ENCODE results near the gene TRIM24.

Gene TRIM24

DNA sequence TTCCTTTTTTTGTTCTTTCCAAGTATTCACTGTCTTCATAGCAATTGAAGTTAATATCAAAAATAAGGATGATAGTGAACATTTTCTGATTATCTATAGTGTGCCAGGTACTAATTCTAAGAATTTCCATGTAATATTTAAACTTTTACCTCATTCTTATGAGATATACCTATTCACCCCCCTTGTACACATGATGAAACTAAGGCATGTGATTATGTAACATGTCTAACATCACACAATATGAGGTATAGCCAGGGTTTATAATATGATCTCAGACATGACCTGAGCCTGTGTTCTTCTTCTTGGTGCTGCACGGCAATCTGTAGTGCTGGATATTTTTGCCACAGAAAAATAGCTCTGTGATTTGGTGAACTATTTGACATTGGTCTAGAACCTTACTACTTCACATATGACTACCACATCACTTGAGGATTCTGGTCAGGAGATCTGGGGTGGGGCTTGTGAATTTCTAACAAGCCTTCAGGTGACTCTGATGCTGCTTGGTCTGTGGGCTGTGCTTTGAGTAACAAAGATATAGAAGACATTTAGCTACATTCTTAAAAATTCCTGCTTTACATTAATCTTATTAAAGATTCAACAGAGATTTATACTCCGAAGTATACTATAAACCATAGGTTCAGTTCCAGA is 79.1 kb downstream of the TRIM24 start:
- DNase-seq (ENCODE audit: low spot score): no peak

DNA sequence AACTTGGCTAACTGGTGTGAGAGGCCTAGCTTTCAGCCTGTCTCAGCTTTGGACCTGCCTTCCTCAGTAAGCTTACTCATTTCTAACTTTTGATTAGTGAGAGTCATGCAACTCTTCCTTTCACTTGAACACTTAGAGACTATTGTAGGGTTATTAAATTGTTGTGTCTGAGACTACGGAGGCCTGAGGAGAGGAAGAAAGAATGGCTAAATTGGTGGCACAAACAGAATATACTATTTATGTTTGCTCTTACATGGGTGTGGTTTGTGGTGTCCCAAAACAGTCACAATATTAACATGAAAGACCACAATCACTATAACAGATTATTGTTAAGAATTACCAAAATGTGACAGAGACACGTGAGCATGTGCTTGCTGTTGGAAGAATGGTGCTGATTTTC is 82.1 kb downstream of the TRIM24 start:
- DNase-seq (ENCODE audit: low spot score): no peak

GRCh38 chr7:138543739-138544138 is 83.7 kb downstream of the TRIM24 start:
- DNase-seq (ENCODE audit: low spot score): no peak

DNA sequence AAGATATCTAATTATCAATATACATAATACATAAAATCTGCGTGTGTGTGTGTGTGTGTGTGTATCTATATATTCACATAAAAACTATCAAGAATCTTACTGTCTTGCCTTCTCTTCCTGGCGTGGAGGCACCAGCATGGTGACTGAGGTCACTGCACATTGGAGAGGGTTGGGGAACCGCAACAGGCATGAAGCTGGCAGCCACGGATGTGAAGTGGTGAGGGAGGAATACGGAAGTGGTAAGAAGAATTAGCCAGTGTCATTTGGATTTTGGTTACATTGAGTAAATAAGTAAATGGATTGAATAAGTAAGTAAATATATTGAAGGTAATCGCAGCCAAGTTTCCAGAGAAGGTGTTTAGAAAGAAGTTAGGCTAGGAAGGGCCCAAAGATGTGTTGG is 85.1 kb downstream of the TRIM24 start:
- DNase-seq (ENCODE audit: low spot score): no peak

- DNase-seq (ENCODE audit: low spot score): no peak
Measured at GRCh38 chr7:138546064-138546619, 86.1 kb downstream of the TRIM24 start.

DNA sequence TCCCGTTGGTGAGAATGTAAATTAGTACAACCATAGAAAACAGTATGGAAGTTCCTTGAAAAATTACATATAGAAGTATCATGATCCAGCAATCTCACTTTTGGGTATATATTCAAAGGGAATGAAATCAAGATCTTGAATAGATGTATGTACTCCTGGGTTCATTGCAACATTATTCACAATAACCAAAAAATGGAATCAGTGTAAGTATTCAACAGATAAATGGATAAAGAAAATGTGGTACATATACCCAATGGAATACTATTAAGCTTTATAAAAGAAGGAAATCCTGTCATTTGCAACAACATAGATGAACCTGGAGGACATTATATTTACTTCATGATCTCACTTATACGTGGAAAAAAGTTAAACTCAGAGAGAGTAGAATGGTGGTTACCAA is 86.8 kb downstream of the TRIM24 start:
- no peak for DNase-seq (ENCODE audit: low spot score)

- DNase-seq (ENCODE audit: low spot score): no peak
Measured at GRCh38 chr7:138549082-138549481, 89.0 kb downstream of the TRIM24 start.

GRCh38 chr7:138550337-138550736 is 90.3 kb downstream of the TRIM24 start:
- DNase-seq (ENCODE audit: low spot score): no peak

DNA sequence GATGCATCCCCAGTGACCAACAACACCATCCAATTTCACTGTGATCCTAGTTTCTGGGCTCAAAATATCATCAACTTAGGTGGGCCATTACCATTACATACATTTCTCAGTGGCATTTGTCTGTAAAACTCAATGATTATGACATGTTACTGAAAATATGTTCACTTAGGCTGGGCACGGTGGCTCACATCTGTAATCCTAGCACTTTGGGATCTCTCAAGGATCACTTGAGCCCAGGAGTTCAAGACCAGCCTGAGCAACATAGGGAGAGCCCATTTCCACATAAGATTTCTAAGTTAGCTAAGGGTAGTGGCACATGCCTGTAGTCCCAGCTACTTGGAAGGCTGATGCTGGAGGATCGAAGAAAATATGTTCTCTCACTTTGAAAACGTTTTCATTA is 91.0 kb downstream of the TRIM24 start:
- no peak for DNase-seq (ENCODE audit: low spot score)

DNA sequence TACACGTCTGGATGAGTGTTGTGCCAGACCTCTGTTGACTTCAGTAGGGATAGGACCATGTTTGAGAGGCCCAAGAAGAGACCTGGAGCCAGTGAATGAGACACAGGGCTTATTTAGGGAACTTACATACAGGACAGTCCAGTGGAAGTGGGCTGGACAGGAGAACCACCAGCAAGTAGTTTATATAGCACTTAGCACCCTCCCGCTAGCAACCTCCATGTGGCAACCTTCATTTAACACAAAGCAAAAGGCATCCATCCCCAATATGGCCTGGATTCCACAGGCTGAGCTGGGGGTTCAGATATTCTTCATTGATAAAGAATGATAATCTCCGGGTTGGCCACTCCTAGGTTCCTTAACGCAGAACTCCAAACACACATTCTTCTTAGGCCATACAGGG is 93.7 kb downstream of the TRIM24 start:
- no peak for DNase-seq (ENCODE audit: low spot score)

GRCh38 chr7:138554674-138555073 is 94.6 kb downstream of the TRIM24 start:
- no peak for DNase-seq (ENCODE audit: low spot score)

DNA sequence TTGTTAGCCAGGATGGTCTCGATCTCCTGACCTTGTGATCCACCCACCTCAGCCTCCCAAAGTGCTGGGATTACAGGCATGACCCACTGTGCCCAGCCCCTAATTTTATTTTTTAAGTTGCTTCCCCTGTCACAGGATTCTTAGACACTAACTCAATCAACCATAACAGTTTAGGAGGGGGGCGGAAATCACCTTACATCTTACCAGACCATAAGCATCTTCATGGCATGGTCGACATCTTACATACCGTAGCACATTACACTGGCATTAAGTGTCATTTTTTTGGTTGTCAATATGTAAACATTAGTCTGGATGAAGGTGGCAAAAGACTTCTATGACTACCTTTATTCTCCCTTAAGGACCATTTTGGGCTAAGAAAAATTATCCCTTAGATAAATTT is 95.6 kb downstream of the TRIM24 start:
- DNase-seq (ENCODE audit: low spot score): no peak

DNA sequence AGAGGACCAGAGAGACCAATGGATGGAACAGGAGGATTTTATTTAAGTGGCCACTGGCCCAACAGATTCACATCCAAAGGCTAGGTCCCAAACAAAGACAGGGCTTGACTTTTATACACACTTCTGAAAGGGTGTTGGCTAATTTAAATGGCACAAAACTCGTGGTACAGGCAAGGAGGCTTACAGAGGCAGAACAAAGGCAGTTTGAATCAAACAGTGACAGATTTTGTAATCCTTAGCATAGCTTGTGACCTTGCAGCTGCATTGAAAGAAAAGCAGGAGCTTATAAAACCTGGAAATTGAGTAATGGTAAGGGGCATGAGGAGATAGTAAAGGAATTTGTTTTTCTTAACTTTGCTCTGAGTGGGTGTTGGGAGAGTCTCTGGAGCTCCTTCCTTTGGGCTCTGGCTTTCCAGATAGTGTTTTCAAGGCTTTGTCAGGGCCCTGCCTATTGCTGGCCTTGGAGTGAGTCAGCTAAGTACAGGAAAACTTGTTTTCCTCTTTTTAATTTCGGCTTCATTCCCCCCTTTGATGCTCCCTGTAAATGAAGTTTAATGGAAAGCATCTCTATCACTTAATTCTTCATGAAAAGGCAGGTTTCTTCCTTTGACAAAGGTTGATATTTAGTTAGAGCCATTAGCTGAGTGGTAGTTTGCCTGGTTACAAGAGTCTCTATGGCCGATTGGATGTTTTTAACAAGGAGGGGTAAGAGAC is 96.9 kb downstream of the TRIM24 start:
- no peak for DNase-seq (ENCODE audit: low spot score)

DNA sequence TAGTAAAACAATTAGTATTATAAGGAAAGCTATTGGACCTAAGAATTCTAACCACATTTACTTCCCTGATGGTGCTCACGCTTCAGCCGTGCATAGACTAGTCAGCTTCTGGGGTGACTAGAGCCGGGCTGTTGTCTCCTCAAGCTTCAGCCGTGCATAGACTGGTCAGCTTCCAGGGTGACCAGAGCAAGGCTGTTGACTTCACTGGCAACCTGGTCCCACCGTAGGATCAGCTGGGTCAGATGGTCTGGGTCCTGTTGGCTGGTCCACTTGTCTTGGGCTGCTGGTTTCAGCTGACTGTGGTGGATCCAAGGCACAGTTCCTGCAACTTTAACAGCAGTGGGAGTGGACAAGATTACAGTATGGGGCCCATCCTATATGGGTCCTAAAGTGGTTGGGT is 99.4 kb downstream of the TRIM24 start:
- no peak for DNase-seq (ENCODE audit: low spot score)

DNA sequence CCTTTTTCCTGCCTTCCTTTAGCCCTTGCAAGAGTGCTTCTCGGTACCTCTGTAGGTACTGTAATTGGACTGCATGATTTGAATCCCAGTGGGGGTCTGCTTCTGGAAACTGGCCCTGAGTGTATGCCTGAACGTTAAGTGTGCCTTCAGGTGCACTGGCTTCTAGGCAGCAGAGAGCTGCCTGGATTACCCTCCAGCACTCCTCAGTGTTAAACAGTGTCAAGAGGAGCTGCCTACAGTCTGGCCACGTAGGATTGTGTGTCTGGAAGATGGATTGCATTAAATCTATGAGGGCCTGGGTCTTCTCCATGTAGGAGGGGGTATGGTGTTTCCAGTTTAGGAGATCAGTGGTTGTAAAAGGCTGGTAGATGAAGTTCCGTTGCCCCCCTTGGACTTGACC is 103.7 kb downstream of the TRIM24 start:
- DNase-seq (ENCODE audit: low spot score): no peak

- no peak for DNase-seq (ENCODE audit: low spot score)
Measured at GRCh38 chr7:138564365-138564764, 104.3 kb downstream of the TRIM24 start.

- no peak for DNase-seq (ENCODE audit: low spot score)
Measured at GRCh38 chr7:138565071-138565450, 105.0 kb downstream of the TRIM24 start.

DNA sequence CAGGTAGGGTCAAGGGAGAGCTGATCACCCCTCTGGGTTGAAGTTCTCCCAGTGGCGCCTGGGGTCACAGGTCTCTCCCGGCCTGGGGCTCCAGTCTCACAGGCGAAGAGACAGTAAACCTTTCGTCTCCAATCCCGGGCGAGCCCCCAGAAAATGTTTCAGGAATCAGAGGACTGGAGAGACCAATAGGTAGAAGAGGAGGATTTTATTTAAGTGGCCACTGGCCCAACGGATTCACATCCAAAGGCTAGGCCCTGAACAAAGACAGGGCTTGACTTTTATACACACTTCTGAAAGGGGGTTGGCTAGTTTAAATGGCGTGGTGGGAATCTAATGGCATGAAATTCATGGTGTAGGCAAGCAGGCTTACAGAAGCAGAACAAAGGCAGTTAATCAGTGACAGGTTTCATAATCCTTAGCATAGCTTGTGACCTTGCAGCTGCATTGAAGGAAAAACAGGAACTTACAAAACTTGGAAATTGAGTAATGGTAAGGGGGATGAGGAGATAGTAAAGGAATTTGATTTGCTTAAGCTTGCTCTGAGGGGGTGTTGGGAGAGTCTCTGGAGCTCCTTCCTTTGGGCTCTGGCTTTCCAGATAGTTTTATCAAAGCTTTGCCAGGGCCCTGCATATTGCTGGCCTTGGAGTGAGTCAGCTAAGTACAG is 105.5 kb downstream of the TRIM24 start:
- no peak for DNase-seq (ENCODE audit: low spot score)

- no peak for DNase-seq (ENCODE audit: low spot score)
Measured at GRCh38 chr7:138568655-138569054, 108.6 kb downstream of the TRIM24 start.

DNA sequence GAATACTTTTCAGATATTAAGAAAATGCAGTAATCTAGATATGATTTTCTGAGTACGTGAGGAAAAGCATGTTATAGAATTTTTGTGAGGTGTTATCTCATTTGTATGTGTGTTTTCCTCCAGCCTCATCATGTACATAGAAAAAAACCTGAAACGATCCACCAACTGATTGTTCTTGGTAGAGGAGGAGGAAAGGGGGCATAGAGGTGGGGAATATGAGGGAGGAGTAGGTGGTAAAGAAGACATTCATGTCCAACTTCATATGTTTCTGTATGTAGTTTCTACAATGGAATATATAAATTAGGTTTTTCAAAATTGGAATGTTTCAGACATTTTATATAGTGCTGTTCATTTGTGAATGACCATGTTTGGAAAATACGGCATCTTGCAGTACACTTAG is 109.4 kb downstream of the TRIM24 start:
- no peak for DNase-seq (ENCODE audit: low spot score)

GRCh38 chr7:138570715-138571114 is 110.7 kb downstream of the TRIM24 start:
- DNase-seq (ENCODE audit: low spot score): no peak

DNA sequence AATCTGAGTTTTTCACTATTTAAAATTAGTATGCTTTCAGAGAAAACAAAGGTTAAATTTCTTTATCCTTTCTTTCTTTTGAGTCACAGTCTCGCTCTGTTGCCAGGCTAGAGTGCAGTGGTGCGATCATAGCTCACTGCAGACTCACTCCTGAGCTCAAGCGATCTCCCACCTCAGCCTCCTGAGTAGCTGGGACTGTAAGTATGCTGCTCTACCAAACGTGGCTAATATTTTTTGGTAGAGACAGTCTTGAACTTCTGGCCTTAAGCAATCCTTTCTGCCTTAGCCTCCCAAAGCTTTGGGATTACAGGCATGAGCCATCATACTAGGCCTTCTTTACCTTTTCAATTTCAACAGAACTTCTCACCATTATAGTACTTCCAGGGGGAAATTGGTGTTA is 113.7 kb downstream of the TRIM24 start:
- DNase-seq (ENCODE audit: low spot score): no peak

GRCh38 chr7:138575897-138576428 is 115.9 kb downstream of the TRIM24 start:
- DNase-seq (ENCODE audit: low spot score): no peak
